ENCODE measurements around the gene MEIS1.

Gene MEIS1

GRCh38 chr2:66604326-66604725, 169.4 kb downstream of the MEIS1 start:
- Histone ChIP-seq H3K4me1 (ENCODE audit: insufficient read depth, low read length) (no peaks in the 10 kb centered on the region), H3K27ac (ENCODE audit: low read depth, low read length) (no peak overlapping the region), H3K27me3 (ENCODE audit: control insufficient read depth in 1 of 2, insufficient read depth in 2 of 2, low read length in 2 of 2) (no peaks in the 10 kb centered on the region), H3K9ac (ENCODE audit: low read length) (no peak overlapping the region), H3K9me3 (ENCODE audit: low read length) (no peaks in the 10 kb centered on the region), H3K4me3 (ENCODE audit: low read depth in 1 of 2, low read length in 2 of 2) (no peak overlapping the region), H3K36me3 (ENCODE audit: insufficient read depth, low read length) (no peaks in the 10 kb centered on the region)

- no peaks in the 10 kb centered on the region for H3K27me3 ChIP-seq (ENCODE audit: control insufficient read depth in 1 of 2, insufficient read depth in 2 of 2, low read length in 2 of 2)
- H3K4me3 ChIP-seq (ENCODE audit: low read depth in 1 of 2, low read length in 2 of 2) = no peak overlapping the region
- no peaks in the 10 kb centered on the region for H3K36me3 ChIP-seq (ENCODE audit: insufficient read depth, low read length)
- no peaks in the 10 kb centered on the region for H3K4me1 ChIP-seq (ENCODE audit: insufficient read depth, low read length)
- no peak overlapping the region for H3K9ac ChIP-seq (ENCODE audit: low read length)
- no peak overlapping the region for H3K27ac ChIP-seq (ENCODE audit: low read depth, low read length)
- no peaks in the 10 kb centered on the region for H3K9me3 ChIP-seq (ENCODE audit: low read length)
Measured at GRCh38 chr2:66604976-66605375, 170.1 kb downstream of the MEIS1 start.

DNA sequence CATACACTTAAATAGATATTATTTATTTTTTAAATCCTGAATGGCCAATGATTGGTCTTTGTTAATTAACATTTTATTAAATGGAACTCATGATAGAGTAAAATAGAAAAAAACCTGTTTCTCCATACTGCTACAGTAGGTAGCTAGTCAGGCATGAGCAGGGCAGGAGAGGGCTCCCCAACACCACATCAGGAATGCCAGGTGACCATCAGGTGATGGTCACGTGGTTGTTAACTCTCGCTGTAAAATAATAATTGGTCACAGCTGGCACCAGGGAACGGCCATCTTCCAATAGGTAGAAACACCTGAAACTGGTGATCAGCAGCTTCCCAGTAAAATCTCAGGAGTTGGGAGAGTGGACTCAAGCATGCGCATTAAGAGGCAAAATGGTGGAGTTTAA, 172.2 kb downstream of the MEIS1 start:
- Histone ChIP-seq H3K4me1 (ENCODE audit: insufficient read depth, low read length) (no peaks in the 10 kb centered on the region), H3K4me3 (ENCODE audit: low read depth in 1 of 2, low read length in 2 of 2) (no peak overlapping the region), H3K9ac (ENCODE audit: low read length) (no peak overlapping the region), H3K36me3 (ENCODE audit: insufficient read depth, low read length) (no peaks in the 10 kb centered on the region), H3K27me3 (ENCODE audit: control insufficient read depth in 1 of 2, insufficient read depth in 2 of 2, low read length in 2 of 2) (no peaks in the 10 kb centered on the region), H3K9me3 (ENCODE audit: low read length) (no peaks in the 10 kb centered on the region), H3K27ac (ENCODE audit: low read depth, low read length) (no peak overlapping the region)

All from muscle layer of colon (tissue), 2 donors.